HG03108 (cell line): ENCODE data around the gene IFNAR1.
"Not testable (repeated sequence)": the region's sequence is repeated elsewhere in the genome, so short reads cannot be mapped to it uniquely, and the experiment has no call there.

Experiments
- ATAC-seq: cut with Tn5 transposase; IDR thresholded peaks from one replicate; pipeline ENCODE4 v1.9.1; 2021; ENCODE audit warnings: moderate library complexity; ENCODE audit not compliant: unreplicated experiment

Gene IFNAR1

GRCh38 chr21:33305938-33306337, 18.8 kb upstream of the IFNAR1 start:
- ATAC-seq: no peak

- peak; percentile 71 for ATAC-seq
These were observed 15.9 kb upstream of the IFNAR1 start for GRCh38 chr21:33308586-33309490.

GRCh38 chr21:33309778-33310177, 15.0 kb upstream of the IFNAR1 start:
- no peak for ATAC-seq

GRCh38 chr21:33312121-33312520, 12.6 kb upstream of the IFNAR1 start:
- no peak for ATAC-seq

GRCh38 chr21:33313183-33313582, 11.6 kb upstream of the IFNAR1 start:
- ATAC-seq: no peak

GRCh38 chr21:33313611-33314010, 11.2 kb upstream of the IFNAR1 start:
- no peak for ATAC-seq

GRCh38 chr21:33314111-33314510, 10.7 kb upstream of the IFNAR1 start:
- ATAC-seq: no peak

- ATAC-seq: no peak
These were observed 8.6 kb upstream of the IFNAR1 start for GRCh38 chr21:33315946-33316710.

GRCh38 chr21:33317145-33317544, 7.6 kb upstream of the IFNAR1 start:
- ATAC-seq: no peak

GRCh38 chr21:33317786-33318486, 6.8 kb upstream of the IFNAR1 start:
- ATAC-seq: no peak

GRCh38 chr21:33321005-33321404, 3.8 kb upstream of the IFNAR1 start:
- ATAC-seq: not testable (repeated sequence)

GRCh38 chr21:33323610-33324009, 1.2 kb upstream of the IFNAR1 start:
- not testable (repeated sequence) for ATAC-seq

- ATAC-seq: peak; percentile 38
These were observed 675 bp downstream of the IFNAR1 start for GRCh38 chr21:33325222-33326067.

GRCh38 chr21:33327326-33327725, 2.6 kb downstream of the IFNAR1 start:
- ATAC-seq: no peak

GRCh38 chr21:33327792-33328433, 3.1 kb downstream of the IFNAR1 start:
- ATAC-seq: no peak

- ATAC-seq: no peak
These were observed 6.0 kb downstream of the IFNAR1 start for GRCh38 chr21:33330726-33331125.

- peak; percentile 77 for ATAC-seq
These were observed 7.4 kb downstream of the IFNAR1 start for GRCh38 chr21:33332143-33332542.

GRCh38 chr21:33334191-33334590, 9.4 kb downstream of the IFNAR1 start:
- ATAC-seq: no peak

- no peak for ATAC-seq
These were observed 10.1 kb downstream of the IFNAR1 start for GRCh38 chr21:33334824-33335223.

GRCh38 chr21:33339135-33339534, 14.4 kb downstream of the IFNAR1 start:
- ATAC-seq: no peak
